Stomach (tissue), 4 donors: ENCODE measurements around the gene CPXM2.

Source experiments
- CTCF ChIP-seq, 7 experiments: fragments of 450-650 bp in 4 of 7; fragments of 200-600 bp in 3 of 7; sonication (generic) in 3 of 7; IDR thresholded peaks; one replicate each; pipeline ENCODE4 v1.5.1; 2016 to 2019; ENCODE audit warnings: antibody characterized with exemption in 7 of 7, control low read depth in 2 of 7, mild to moderate bottlenecking in 1 of 7
- EP300 ChIP-seq: sonication (generic); formaldehyde crosslinking; IDR thresholded peaks from one replicate; pipeline ENCODE4 v1.6.1; 2017; ENCODE audit warnings: antibody characterized with exemption
- POLR2AphosphoS5 ChIP-seq, 3 donors: sonication (generic); formaldehyde crosslinking; IDR thresholded peaks; one replicate each; pipeline ENCODE4 v1.6.1; 2016; ENCODE audit warnings: antibody characterized with exemption in 3 of 3

GRCh38 chr10:123911866-123912265 lies 20.3 kb upstream of the CPXM2 start:
- TF ChIP-seq EP300, result no peak
- no peak for TF ChIP-seq CTCF (IDR thresholded peaks at IDR 0.05)
- no peak for TF ChIP-seq POLR2AphosphoS5 (IDR thresholded peaks at IDR 0.05)
